SK-N-DZ (cell line): ENCODE data around the gene SNX27. TPM values are rescaled to one million over a fixed set of nuclear protein-coding genes. Genes with fewer than 3 reads are reported as not detected.

ENCODE experiments used
- DNase-seq: peaks from one replicate; pipeline ENCODE4 v3.0.0-alpha.2; 2015; ENCODE audit warnings: low spot score
- polyA plus RNA-seq, 2 experiments: library from polyadenylated mRNA; depleted of rRNA; stranded (reverse); fragments of >200 nt; gene quantifications; 2 replicates each; pipeline ENCODE4 v1.2.3, GENCODE V29; 2014

SNX27 gene
- polyA plus RNA-seq (2014; cell fraction: cytosol; rRNA removed) = 27.0 and 33.4 TPM in 2 replicates
- 17.8 and 27.0 TPM in 2 replicates for polyA plus RNA-seq (2014; cell fraction: nucleus; rRNA removed)

DNA sequence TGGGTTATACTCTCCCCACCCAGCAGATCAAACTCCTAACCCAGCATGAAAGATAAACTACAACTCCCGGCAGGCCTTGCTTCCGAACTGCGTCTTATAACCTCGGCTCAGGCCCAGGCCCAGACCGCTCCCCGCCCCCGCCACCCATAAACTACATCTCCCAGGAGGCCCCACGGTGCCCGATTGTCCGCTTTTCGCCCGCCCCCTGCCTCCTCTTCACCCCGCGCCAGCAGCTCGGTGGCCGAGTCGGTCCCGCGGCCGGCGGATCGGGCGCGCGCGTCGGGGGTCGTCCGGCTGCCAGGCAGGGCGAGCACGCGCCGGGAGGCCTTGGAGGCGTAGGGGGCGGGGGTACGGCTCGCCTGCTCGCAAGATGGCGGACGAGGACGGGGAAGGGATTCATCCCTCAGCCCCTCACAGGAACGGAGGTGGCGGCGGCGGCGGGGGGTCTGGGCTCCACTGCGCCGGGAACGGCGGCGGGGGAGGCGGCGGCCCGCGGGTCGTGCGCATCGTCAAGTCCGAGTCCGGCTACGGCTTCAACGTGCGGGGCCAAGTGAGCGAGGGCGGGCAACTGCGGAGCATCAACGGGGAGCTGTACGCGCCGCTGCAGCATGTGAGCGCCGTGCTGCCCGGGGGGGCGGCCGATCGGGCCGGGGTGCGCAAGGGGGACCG is at the start of gene SNX27:
SNX27 (plus strand) TSS at position 219 of the 669 bp plus-strand sequence; CDS start at position 371, 152 bp downstream.
- peak; percentile 97 for DNase-seq

DNA sequence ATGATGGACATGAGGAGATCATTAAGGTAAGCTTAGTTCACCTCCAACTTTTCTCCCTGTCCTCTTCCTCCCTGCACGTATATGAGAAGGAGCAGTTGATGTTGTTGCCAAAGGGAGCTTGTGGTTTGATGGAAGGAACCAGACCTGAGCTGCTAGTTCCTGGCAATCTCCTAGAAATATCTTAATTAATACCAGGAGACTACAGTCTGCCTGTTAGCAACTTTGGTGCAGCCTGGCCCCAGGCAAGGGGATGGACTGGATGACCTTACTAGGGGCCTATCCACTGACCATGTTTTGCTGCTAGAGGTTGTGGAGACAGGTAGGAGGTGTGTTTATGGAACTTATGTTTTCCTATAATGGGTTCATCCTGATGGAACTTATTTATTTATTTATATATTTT is 49.2 kb upstream of the SNX27 start:
- DNase-seq = no peak

DNA sequence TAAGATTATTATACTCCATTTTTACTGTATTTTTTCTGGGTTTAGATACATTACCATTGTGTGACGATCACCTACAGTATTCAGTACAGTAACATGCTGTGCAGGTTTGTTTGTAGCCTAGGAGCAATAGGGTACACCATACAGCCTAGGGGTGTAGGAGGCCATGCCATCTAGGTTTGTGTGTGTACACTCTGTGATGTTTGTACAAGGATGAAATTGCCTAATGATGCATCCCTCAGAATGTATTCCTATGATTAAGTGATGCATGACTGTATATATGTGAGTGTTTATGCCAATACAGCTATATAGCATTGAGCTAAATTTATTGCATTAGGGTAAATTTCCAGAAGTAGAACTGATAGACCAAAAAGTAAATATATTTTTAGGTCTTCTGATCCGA is 48.5 kb upstream of the SNX27 start:
- DNase-seq = no peak

DNA sequence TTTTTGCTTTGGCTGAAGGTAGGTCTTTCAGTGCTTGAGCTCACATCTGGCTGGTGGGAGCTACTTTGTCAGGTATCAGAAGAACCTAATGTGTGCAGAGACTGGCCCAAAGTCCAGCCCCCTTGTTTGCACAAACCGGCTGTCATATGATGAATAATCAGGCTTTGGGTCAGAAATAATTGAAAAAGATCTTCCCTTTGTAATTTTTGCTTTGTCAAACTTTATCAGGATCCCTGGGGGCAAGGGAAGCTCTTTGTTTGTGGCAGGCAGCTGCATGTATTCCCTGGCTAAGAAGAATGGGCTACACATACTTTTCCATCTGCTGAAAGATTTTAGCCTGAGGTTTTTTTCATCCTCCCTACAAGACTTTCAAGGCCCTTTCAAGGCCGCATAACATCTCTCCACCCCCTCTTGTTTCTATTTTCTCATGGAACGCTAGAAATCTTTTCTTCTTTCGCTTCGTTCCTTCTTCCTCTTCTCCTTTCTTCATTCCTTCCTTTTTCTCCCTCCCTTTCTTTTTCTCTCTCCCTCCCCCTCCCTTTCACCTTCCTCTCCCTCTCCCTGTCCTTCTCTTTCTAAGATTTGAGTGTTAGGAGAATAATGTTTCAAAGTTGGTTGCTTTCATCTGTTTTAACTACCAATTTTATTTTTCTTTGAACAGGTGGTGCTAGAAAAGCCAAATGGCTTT is 46.2 kb upstream of the SNX27 start:
- no peak for DNase-seq

DNA sequence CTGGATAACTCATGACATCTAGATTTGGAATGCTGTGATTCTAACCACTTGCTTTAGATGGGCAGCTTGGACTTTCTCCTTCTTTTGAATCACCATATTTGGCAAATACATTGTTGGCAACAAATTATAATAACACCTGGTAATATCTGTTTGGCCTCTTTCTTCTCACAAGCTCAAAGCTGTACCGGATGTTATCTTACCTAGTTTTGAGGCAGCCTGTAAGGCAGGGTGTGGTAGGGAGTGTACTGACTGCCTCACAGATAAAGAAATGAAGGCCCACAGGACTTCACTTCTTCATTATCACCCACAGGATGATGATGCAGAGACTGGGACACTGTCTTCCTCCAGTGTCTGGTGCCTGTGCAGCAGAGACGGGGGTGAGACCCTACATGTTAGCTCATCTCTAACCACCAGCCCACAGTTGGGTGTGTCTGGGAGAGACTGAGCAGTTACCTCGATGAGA is 43.2 kb upstream of the SNX27 start:
- DNase-seq = no peak

DNA sequence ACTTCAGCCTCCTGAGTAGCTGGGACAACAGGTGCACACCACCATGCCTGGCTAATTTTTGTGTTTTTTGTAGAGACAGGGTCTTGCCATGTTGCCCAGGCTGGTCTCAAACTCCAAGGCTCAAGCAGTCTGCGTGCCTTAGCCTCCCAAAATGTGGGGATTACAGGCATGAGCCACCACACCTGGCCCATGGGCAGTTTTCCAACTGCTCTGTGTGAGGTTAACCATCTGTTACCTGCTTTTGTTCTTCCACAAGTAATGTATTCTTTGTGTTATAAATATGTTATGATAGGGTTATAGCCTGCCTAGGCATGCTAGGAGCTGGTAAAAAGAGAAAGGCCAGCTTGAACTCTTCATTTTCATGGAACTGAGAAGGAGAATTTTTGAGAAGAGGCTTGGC is 41.0 kb upstream of the SNX27 start:
- no peak for DNase-seq

DNA sequence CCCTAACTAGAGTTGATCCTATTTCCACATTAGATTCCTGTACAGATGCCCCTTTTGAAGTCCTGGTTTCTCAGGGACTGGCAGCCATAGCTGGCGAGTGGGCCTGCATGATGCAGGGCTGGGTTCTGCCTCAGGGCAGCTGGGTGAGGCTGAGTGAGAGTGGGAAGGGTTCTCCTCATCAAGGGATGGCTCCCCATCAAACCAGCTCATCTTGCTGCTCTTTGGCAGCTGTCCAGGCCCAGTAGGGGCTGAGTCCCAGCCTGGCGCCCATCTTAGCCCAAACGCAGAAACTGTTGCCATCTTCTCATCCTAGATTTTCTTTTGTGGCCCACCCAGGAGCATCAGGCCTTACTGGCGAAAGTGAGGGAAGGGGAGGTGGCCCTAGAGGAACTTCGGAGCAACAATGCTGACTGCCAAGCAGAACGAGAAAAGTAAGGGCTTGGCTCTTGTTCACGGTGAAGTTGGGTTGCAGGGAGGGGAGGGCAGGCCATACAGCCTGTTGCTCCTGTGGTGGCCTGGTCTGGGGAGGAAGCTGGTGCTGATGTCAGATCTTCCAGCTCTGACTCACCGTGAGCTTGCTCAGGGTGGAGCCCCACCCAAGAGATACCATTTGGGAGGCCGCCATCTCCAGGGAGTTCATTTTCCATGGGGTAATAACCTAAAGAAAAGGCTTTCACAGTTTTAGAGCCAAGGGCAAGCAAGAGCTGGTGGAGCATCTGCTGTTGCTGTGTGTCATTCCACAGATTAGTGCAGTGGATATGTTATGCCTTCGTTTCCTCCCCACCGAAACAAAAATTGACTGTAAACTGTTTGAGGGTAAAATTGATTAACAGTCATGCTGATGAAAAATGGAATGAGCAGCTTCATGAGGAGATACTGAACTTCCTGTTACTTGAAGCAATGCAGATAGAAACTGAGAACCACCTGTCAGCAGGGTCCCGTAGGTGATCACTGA is 37.0 kb upstream of the SNX27 start:
- DNase-seq = no peak

DNA sequence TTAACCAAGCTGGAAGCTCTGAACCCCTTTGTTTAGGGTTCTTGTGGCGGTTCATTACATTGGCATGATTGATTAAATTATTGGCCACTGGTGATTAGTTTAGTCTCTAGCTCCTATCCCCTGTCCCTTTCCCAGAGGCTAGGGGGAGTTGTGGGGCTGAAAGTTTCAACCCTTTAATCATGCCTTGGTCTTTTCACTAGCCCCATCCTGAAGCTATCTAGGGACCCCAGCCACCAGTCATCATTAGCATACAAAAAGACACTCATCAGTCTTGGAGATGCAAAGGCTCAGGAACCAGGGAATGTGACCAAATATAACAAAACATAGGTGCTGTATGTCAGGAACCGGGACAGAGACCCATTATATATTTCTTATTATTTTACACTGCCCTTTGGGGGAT is 34.7 kb upstream of the SNX27 start:
- no peak for DNase-seq

DNA sequence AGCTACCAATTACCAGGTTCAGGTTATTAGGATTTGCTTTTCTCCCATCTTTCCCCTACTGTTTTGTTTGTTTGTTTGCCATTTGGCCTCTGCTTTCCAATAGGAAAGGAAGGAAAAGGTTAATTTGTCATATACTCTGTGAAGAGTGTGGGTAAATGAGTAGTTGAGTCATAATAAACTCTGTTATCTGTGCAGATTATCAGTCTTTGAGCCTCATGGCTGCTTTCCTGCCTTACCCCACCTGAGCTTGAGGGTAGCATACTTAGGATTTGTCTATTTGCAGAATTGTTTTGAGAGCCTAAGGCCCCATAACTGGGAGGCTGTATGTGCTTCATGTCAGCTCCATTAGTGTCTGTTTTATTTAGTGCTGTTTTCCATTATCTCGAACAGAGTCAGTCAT is 32.9 kb upstream of the SNX27 start:
- no peak for DNase-seq

DNA sequence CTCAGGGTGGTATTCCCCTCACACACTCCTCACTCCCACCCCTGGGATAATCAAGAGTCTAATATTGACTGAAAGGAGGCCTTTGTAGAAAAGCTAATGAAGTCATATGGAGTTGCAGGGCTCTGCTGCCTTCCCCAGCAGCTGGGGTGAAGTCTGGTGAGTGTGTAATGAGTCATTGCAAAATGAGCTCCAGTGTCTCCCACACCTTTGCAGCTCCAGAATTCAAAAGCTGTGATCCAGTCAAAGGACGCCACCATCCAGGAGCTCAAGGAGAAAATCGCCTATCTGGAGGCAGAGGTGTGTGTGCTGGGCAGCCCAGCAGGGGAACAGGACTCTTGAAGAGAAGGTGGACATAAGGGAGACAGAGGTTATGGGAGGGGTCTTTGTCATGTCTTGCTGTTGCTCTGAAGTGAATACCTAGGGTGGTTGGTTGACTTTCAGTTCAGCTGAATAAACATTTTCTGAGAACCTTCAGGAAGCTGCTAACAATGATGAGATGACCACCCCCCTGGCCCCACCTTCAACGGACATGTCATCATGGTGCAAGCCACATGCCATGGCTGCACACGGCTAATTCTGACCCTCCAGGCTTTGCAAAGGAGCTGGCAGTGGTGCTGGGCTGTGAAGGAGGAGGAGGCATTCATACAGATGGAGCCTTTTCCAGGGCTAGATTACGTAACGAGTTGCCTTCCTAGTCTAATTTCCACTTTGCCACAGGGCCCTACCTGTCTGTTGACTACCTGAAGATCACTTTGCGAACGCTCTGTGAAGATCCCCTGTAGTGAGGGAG is 32.2 kb upstream of the SNX27 start:
- no peak for DNase-seq

DNA sequence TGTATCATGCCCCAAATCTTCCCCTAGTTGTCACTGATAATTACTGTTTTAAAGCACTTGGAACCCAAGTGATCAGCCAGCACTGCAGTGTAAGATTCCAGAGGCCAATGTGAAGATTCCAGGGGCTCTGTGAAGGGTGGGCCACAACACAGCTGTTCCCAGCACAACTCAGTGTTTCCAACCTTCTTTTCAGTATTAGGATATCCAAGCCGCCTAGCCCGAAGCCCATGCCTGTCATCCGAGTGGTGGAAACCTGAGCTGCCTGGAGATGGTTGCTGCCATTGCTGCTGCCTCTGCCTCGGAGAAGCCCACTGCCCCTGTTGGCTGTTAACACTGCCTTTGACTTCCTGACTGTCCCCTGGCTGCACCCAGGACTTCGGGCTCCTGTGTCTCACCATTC is 30.4 kb upstream of the SNX27 start:
- DNase-seq = no peak

DNA sequence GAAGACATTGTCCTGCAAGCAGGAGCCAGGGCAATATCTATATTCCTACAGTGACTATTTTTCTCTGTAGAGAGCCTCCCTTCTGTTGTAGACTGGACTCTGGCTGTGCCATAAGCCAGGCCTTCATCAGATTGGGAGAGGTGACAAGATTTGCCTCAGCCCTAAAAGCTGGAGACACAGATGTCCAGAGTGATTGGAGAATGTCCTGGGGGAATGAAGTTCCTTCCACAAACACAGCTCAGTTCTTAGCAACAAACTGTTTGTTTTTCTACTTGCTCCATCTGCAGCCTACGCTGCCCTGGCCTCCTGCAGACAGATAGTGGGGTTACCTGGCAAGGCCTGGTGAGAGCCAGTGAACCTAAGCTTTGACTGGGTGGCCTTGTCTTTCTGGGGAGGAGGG is 29.9 kb upstream of the SNX27 start:
- DNase-seq = no peak

DNA sequence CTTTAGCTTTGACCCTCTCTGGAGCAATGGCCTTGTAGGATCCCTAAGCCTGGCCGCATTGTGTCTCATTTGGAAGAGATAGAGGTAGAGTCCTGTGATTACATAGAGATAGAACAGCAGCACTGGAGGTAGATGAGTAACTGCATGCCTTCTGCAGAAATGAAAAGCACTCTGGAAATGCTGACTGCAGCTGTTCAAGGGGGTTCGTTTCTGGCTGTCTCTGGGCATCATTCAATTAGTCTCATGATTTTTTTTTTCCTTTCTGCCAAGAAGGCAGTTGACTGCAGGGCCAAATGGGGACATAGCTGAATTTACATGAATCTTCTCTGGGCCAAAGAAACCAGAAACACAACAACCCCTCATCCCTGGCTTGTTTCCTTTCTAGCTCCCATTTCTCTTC is 28.1 kb upstream of the SNX27 start:
- DNase-seq = no peak

DNA sequence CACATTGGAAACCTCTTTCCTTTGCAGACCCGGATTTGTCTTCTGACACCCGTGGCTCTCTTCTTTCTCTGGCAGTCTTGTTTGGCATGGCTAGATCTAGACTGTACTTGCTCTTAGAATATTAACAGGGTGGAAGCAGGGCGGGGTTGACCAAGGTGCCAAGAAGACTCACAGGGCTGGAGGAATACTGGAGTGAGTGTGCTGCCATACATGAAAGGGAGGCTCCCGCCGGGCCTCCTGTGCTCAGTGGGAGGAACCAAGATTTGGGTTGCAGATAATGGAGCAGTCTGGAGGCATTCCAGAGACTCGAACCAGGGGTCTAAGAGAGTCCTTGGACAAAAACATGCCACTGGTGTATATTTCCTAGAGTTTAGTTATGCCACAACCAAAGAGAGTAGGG is 27.6 kb upstream of the SNX27 start:
- DNase-seq = no peak

DNA sequence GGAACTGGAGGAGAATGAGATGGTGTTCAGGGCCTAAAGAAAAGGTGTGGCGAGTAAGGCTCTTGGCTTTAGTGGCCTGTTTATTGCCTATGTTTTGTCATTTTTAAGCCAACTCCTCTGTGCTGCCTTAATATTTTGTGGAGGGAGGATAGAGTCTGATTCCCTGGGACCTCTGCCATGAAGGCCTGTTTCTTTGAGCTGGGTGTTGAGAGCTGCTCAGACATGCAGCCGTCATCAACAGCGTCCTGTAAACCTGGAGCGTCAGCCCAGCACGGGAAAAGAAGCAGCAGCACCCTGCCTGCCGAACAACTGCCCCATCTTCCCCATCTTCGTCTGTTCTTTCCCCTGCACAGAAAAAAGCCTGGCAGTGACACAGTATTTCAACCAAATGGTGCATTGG is 27.1 kb upstream of the SNX27 start:
- no peak for DNase-seq

DNA sequence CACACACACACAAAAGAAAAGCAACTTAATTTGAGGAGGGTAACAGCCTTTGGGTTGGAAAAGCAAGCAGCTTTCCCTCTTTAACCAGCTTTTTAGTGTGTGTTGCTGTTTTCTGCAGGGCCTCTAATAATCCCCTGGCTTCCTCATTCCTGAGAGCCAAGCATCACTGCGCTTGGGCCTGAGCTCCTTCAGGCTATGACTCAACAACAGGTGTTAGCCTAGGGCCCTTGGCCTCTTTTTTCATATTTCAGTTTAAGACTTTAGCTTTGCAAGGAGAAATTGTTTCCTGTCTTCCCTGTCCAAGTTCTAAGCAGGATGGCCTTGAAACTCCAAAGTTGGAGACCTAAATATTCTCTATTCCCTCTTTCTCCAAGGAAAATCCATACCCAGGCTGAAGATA is 26.2 kb upstream of the SNX27 start:
- DNase-seq = no peak

DNA sequence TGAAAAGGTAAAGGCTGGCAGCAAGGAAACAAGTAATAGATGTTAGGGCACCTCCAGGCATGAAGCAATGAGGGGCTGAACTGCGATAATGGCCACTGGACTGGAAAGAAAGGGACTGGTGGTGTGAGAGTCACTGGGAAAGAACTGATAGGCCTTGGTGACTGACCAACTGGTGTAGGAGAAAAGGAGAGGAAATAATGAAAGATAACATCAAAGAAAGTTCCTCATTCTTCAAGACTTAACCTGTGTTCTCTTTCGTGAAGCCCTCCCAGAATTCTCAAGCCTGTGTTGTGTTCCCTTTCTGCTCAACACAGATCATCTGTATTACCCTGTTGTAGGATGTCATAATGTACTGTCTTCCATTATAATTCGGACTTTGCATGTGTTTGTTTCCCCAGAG is 20.9 kb upstream of the SNX27 start:
- no peak for DNase-seq

DNA sequence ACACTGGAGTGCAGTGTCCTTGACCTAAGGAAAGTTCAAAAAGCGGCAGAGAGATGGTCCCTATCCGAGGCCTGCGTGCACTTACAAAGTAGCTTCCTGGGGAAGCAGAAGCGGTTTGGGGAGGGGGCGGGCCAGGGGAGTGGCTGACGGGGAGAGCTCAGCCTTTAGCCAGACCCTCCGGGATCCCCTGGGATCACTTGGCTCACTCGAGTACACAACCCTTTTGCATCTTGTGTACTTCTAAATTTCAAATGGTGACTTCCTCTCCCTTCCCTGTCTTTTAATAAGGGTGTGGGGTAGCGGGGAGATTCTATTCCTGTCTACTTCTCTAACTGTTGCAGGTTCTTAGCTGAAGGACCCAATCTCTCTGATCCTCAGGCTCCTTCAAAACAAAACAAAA is 18.1 kb upstream of the SNX27 start:
- no peak for DNase-seq

DNA sequence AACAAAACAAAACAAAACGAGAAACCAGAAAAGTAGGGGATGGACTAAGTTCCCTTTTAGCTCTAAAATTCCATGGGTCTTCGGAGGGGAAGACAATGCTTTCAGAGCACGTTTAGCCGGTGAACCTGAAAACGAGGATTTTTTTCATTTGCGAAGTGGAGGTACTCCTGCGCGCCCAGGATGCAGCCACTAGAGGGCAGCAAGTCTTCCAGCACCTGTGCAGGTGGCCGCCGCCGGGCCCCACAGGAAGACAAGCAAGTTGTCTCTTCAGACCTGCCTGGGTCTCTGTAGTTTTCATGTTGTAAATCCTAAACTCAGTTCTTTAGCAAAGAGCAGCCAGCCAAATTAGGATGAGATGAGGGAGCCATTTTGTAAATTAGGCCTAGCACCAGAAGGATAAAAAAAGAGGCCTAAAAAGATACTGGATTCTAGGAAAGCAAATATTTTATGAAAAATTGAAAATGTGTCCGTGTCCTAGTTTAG is 17.7 kb upstream of the SNX27 start:
- peak; percentile 76 for DNase-seq

DNA sequence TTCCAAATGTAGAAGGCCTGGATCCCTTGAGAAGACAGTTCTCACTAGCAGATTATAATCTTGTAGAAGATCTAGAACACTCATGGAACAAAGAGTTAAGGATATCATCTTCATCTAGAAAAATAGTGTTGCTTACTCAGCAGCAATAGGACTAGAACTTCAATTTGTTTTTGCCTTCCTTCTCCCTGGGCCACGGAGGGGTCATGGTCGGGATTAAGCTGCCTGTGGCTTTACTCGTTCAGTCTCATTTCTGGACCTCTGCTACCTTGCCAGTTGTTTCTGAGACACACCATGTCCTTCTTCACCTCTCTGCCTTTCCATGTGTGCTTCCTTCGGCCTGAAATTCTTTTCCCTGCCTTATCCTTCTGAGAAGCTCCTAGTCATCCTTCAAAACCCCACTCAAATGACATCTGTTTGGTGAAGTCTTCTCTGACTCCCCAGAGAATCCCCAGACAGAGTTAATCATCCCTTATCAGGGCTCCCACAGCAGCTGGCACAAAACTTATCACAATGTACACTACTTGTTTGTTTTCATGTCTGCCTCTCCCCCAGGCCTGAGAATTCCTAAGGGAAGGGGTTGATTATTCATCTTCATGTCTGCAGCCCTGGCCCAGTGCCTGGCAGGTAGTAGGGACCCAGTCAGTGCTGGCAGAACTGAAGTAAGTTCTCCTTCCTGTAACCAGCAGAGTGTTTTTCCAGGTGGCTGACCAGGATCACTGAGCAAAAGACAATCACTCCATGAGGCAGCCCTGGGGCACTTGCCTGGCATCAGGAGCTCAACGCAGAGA is 15.5 kb upstream of the SNX27 start:
- peak; percentile 28 for DNase-seq
